OCI-LY3 (cell line): Measurements from ENCODE around the gene FAM222B.

Experiments used
- H2AFZ ChIP-seq: fragments of 200-600, 300-600 bp; shearing (Covaris generic); 2 replicates; pipeline ENCODE4 v1.6.0; 2014; ENCODE audit warnings: antibody characterized with exemption, low read depth, low read length
- H3K27ac ChIP-seq: fragments of 200-600, 300-600 bp; sonication (generic); 2 replicates; pipeline ENCODE4 v1.5.1; 2014; ENCODE audit warnings: mild to moderate bottlenecking, low read length, moderate library complexity, mixed read lengths
- H3K27me3 ChIP-seq: fragments of 200-600, 300-600 bp; sonication (generic); 2 replicates; pipeline ENCODE4 v1.6.1; 2014; ENCODE audit warnings: low read depth, low read length, mixed read lengths
- H3K36me3 ChIP-seq: fragments of 200-600, 300-600 bp; sonication (generic); replicated peaks from 2 replicates; pipeline ENCODE3; 2014; ENCODE audit warnings: low read depth, low read length, mixed read lengths
- H3K4me1 ChIP-seq: fragments of 300-600, 200-600 bp; sonication (generic); 2 replicates; pipeline ENCODE4 v1.6.1; 2014; ENCODE audit warnings: low read length, mixed read lengths
- H3K4me2 ChIP-seq: fragments of 200-600, 300-600 bp; sonication (generic); 2 replicates; pipeline ENCODE4 v1.6.1; 2014; ENCODE audit warnings: low read length, mixed read lengths
- H3K4me3 ChIP-seq: fragments of 300-600, 200-600 bp; sonication (generic); 2 replicates; pipeline ENCODE4 v1.5.1; 2014; ENCODE audit warnings: antibody characterized with exemption, mild to moderate bottlenecking, low read length, moderate library complexity
- H3K79me2 ChIP-seq: fragments of 300-600, 200-600 bp; shearing (Covaris generic); 2 replicates; pipeline ENCODE4 v1.6.1; 2014; ENCODE audit warnings: mild to moderate bottlenecking, low read length, mixed read lengths
- H3K9ac ChIP-seq: fragments of 300-600, 200-600 bp; shearing (Covaris generic); 2 replicates; pipeline ENCODE4 v1.6.0; 2014; ENCODE audit warnings: mild to moderate bottlenecking, low read length, moderate library complexity
- H3K9me3 ChIP-seq: fragments of 200-600, 300-600 bp; shearing (Covaris generic); 2 replicates; pipeline ENCODE4 v1.6.1; 2014; ENCODE audit warnings: low read length, mixed read lengths; ENCODE audit not compliant: insufficient read depth
- H4K20me1 ChIP-seq: fragments of 200-600, 300-600 bp; sonication (generic); 2 replicates; pipeline ENCODE4 v1.6.1; 2016; ENCODE audit warnings: low read length, mixed read lengths; ENCODE audit not compliant: insufficient read depth
- EZH2phosphoT487 ChIP-seq: fragments of 200-600 bp; shearing (Covaris generic); IDR thresholded peaks from 2 replicates; pipeline ENCODE4 v1.6.1; 2018; ENCODE audit warnings: antibody characterized with exemption, mixed run types, low read depth
- TF ChIP-seq, protein P1 (sequence below): fragments of 200-600, 300-600 bp; sonication (generic); IDR thresholded peaks from 2 replicates; pipeline ENCODE4 v1.5.1; 2014; ENCODE audit warnings: antibody characterized with exemption, low read length, low read depth

The FAM222B gene

DNA sequence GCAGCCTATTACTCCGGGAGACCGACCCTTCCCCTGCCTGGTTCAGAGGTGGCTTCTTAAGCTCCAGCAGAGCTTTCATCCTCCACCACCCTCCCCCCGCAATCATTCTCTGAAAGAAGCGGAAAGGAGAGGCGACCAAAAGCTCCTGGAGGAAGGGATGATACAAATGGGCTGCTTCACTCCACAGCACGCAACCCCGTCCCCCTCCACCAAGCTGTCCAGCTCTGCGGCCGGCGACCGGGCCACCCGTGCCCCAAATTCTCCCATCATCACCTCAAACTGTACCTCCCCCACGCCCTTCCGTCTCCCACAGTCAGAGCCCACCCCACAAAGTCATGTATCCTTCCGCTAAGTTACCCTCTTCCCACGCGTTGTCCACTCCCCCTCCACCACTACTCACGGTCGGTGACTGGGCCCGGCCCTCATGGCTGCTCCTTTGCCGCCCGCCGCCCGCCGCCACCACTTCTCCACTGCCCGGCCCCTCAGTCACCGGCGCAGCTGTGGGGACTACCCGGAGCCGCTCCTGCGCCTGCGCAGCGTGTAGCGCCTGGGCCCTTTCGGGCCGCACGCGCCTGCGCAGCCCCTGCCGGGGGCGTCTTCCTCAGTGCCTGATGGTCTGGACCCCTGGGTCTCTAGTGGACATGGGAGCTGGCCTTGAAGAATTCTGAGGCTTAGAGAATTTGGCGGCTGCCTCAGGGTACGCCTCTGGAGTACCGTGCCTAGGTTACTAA is at the start of gene FAM222B:
Gene FAM222B, minus strand, starts transcription at position 509 of the 731 bp plus-strand sequence. CDS start 76,123 bp downstream, outside the sequence.
- no peaks in the 10 kb centered on the region for H4K20me1 ChIP-seq
- peak within 1 kb of the TSS; percentile 84 for H3K4me2 ChIP-seq
- TF ChIP-seq EZH2phosphoT487: no peak
- TF ChIP-seq, protein P1, sequence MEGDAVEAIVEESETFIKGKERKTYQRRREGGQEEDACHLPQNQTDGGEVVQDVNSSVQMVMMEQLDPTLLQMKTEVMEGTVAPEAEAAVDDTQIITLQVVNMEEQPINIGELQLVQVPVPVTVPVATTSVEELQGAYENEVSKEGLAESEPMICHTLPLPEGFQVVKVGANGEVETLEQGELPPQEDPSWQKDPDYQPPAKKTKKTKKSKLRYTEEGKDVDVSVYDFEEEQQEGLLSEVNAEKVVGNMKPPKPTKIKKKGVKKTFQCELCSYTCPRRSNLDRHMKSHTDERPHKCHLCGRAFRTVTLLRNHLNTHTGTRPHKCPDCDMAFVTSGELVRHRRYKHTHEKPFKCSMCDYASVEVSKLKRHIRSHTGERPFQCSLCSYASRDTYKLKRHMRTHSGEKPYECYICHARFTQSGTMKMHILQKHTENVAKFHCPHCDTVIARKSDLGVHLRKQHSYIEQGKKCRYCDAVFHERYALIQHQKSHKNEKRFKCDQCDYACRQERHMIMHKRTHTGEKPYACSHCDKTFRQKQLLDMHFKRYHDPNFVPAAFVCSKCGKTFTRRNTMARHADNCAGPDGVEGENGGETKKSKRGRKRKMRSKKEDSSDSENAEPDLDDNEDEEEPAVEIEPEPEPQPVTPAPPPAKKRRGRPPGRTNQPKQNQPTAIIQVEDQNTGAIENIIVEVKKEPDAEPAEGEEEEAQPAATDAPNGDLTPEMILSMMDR: no peak
- H3K4me3 ChIP-seq: peak within 1 kb of the TSS; percentile 87
- peaks cover 6% of the 10 kb centered on the region for H3K4me1 ChIP-seq
- H3K27ac ChIP-seq: peak within 1 kb of the TSS; percentile 38
- peak within 1 kb of the TSS; percentile 79 for H3K9ac ChIP-seq
- H3K79me2 ChIP-seq: peaks cover 50% of the 10 kb centered on the region
- H2AFZ ChIP-seq: peak within 1 kb of the TSS; percentile 91
- peaks cover 2% of the 10 kb centered on the region for H3K36me3 ChIP-seq
- H3K27me3 ChIP-seq: no peaks in the 10 kb centered on the region
- H3K9me3 ChIP-seq: no peaks in the 10 kb centered on the region

DNA sequence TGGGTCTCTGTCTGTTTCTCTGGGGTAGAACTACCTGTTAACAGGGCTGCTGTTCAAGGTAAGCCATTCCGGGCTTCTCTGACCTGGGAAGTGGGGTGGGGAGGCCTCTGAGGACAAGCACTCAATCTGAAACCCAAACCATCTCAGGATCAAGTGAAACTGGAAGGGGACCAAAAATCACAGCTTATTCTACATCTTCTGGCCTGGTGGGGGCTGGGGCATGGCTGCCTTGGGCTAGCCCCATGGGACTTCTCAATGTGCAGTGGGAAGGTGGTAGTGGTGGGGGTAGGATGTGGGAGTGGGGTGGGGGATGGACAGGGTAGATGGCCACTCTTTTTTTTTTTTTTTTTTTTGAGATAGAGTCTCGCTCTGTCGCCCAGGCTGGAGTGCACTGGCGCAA is 49.4 kb upstream of the FAM222B start:
- H3K36me3 ChIP-seq: peaks cover 4% of the 10 kb centered on the region
- no peak for TF ChIP-seq EZH2phosphoT487
- H3K4me2 ChIP-seq: peak overlapping the region; percentile 73
- peaks cover 33% of the 10 kb centered on the region for H3K79me2 ChIP-seq
- peaks cover 90% of the 10 kb centered on the region for H3K4me1 ChIP-seq
- H3K27ac ChIP-seq: peak overlapping the region; percentile 98
- no peaks in the 10 kb centered on the region for H3K9me3 ChIP-seq
- H3K27me3 ChIP-seq: no peaks in the 10 kb centered on the region
- H2AFZ ChIP-seq: no peak overlapping the region
- H3K9ac ChIP-seq: peak overlapping the region; percentile 88; the same call in 1 of the 2 replicates
- no peaks in the 10 kb centered on the region for H4K20me1 ChIP-seq
- peak overlapping the region; percentile 67; the same call in 1 of the 2 replicates for H3K4me3 ChIP-seq

DNA sequence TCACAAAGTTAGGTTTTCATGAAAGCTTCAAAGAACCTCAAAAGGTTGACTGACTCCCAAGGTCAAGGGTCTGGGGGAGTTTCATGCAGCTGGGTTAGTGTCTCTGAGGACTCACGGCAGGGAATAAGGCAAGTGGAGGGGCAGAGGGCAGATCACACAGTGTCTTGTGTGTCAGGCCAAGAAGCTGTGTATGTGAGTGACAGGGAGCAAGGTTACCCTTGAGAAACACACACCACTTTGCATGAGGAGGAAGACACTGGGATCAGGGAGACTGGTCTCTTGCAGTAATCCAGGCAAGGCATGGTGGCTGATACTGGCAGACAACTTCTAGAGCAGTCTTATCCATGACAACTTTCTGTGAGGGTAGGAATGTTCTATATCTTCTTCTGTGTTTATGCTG is 48.6 kb upstream of the FAM222B start:
- H3K4me2 ChIP-seq: peak overlapping the region; percentile 73
- TF ChIP-seq EZH2phosphoT487: no peak
- TF ChIP-seq, protein P1: no peak

DNA sequence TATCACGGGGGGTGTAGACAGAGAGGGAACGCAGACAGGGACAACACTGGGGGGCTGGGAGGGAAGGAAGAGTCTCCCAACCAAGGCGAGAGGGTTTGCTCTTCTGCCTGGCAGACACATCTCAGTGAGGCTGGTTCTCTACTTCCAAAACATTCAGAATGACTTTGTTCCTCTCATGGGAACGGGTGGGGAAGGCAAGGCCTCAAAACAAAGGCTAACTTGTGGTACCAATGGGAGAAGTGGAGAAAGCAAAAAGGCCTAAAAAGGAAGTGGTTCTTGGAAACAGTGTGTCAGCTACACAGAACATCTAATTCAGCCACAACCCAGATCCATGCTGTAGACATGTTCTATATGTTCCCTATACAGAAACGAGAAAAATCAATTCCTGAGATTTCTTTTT is 47.4 kb upstream of the FAM222B start:
- Histone ChIP-seq H4K20me1 (no peaks in the 10 kb centered on the region), H3K36me3 (peaks cover 11% of the 10 kb centered on the region), H3K27me3 (no peaks in the 10 kb centered on the region), H3K4me1 (peaks cover 77% of the 10 kb centered on the region), H3K4me2 (no peak overlapping the region), H3K79me2 (peaks cover 13% of the 10 kb centered on the region), H3K27ac (peak overlapping the region; percentile 2; the same call in 1 of the 2 replicates), H2AFZ (no peak overlapping the region), H3K9me3 (no peaks in the 10 kb centered on the region), H3K9ac (no peak overlapping the region), H3K4me3 (no peak overlapping the region)
- no peak for TF ChIP-seq EZH2phosphoT487

More for the DNA sequence above, 48.6 kb upstream of the FAM222B start:
- Histone ChIP-seq H3K36me3 (peaks cover 4% of the 10 kb centered on the region), H2AFZ (no peak overlapping the region), H3K4me3 (no peak overlapping the region), H3K27ac (peak overlapping the region; percentile 98), H3K9ac (peak overlapping the region; percentile 88; the same call in 1 of the 2 replicates), H3K79me2 (peaks cover 25% of the 10 kb centered on the region), H4K20me1 (no peaks in the 10 kb centered on the region), H3K4me1 (peaks cover 89% of the 10 kb centered on the region), H3K9me3 (no peaks in the 10 kb centered on the region), H3K27me3 (no peaks in the 10 kb centered on the region)

GRCh38 chr17:28888832-28889231 is 46.2 kb upstream of the FAM222B start:
- Histone ChIP-seq H3K9ac (peak overlapping the region; percentile 33; the same call in 1 of the 2 replicates), H4K20me1 (no peaks in the 10 kb centered on the region), H3K27me3 (no peaks in the 10 kb centered on the region), H3K4me1 (peaks cover 66% of the 10 kb centered on the region), H3K79me2 (peaks cover 9% of the 10 kb centered on the region), H3K27ac (peak overlapping the region; percentile 51), H2AFZ (no peak overlapping the region), H3K9me3 (no peaks in the 10 kb centered on the region), H3K36me3 (peaks cover 13% of the 10 kb centered on the region), H3K4me3 (peak overlapping the region; percentile 65), H3K4me2 (peak overlapping the region; percentile 85)
- no peak for TF ChIP-seq EZH2phosphoT487
- TF ChIP-seq, protein P1: no peak
